ENCODE results near the gene TRERF1. TPM values are rescaled to one million over a fixed set of nuclear protein-coding genes. Genes with fewer than 3 reads are reported as not detected.

The TRERF1 gene
- total RNA-seq, 4 donors from 2014 or later = 3.3 to 16.3 (median 7.2) TPM

- peak overlapping the region in 1 of 2 donors; percentile 43 for H3K27ac ChIP-seq
These were observed 136.3 kb downstream of the TRERF1 start for GRCh38 chr6:42315259-42315990.

DNA sequence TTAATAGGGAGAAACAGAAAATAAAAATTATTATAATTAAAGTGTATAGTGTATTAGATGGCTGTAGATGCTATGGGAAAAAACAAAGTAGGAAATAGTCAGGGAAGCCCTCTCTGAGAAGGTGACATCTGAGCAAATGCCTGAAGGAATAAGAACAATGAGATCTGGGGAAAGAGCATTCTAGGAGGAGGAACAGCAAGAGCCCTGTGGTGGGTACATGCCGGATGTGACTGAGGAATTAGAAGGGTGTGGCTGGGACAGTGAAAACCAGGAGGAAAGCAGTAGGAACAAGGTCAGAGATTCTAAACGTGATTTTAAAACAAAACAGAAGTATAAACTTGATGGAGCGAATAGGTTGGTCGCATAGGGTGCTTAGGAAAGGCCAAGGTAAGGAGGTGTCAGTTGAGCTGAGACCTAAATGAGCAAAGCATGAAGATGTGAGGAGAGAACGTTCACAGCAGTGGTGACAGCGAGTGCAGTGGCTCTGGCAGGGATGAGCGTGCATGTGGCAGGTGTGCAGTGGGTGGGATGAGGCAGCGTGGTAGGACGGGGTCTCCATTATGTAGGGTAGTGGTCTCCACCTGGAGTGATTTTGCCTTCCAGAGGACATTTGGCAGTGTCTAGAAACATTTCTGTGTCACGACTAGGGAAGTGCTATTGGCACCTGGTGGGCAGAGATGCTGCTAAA is 137.0 kb downstream of the TRERF1 start:
- Histone ChIP-seq H3K27me3 (no peaks in the 10 kb centered on the region), H3K36me3 (no peaks in the 10 kb centered on the region), H3K9me3 (no peaks in the 10 kb centered on the region), H3K4me3 (no peak overlapping the region), H3K27ac (no peak overlapping the region), H3K4me1 (peaks cover 4 to 6% of the 10 kb centered on the region in 2 donors)
- intact Hi-C loops (cut with DNase I; ENCODE audit: low total_unique reads) = no loop called here
- TF ChIP-seq, protein P1, sequence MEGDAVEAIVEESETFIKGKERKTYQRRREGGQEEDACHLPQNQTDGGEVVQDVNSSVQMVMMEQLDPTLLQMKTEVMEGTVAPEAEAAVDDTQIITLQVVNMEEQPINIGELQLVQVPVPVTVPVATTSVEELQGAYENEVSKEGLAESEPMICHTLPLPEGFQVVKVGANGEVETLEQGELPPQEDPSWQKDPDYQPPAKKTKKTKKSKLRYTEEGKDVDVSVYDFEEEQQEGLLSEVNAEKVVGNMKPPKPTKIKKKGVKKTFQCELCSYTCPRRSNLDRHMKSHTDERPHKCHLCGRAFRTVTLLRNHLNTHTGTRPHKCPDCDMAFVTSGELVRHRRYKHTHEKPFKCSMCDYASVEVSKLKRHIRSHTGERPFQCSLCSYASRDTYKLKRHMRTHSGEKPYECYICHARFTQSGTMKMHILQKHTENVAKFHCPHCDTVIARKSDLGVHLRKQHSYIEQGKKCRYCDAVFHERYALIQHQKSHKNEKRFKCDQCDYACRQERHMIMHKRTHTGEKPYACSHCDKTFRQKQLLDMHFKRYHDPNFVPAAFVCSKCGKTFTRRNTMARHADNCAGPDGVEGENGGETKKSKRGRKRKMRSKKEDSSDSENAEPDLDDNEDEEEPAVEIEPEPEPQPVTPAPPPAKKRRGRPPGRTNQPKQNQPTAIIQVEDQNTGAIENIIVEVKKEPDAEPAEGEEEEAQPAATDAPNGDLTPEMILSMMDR (IDR thresholded peaks at IDR 0.05) = no peak
- no peak for TF ChIP-seq POLR2A (IDR thresholded peaks at IDR 0.05)
- no peak for DNase-seq

More at GRCh38 chr6:42315259-42315990, 136.3 kb downstream of the TRERF1 start:
- intact Hi-C loops (cut with DNase I; ENCODE audit: low total_unique reads) = no loop called here
- H3K4me3 ChIP-seq = no peak overlapping the region
- H3K9me3 ChIP-seq = no peaks in the 10 kb centered on the region
- no peak for DNase-seq
- H3K27me3 ChIP-seq = no peaks in the 10 kb centered on the region
- TF ChIP-seq, protein P1 (IDR thresholded peaks at IDR 0.05) = no peak
- peaks cover 4 to 6% of the 10 kb centered on the region in 2 donors for H3K4me1 ChIP-seq
- H3K36me3 ChIP-seq = no peaks in the 10 kb centered on the region

DNA sequence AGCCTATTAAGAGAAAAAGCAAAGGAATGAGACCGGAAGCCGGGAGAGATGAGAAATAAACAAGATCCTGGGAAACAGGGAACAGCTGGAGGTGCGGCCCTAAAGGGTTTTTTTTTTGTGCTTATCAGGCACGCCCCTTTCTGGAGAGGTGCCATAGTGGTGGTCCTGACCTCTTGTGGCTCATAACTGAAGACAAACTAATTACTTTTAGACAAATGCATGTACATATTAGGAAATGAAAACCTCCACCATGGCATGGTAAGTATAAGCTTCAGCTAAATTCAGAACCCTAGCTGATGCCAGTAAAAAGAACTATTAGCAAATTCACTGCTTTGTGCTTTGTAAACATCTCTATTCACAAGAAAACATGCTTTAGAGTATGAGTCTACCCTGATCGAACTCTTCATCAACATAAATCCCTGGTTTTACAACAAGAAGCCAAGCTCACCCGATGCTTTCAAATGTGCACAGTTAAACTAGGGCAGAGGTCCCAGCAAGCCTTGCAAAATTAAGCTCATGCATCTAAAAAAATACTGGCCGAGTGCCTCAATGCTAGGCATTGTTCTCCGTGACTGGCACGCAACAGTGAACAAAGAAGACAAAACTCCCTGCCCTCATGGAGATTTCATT is 137.7 kb downstream of the TRERF1 start:
- intact Hi-C loops (cut with DNase I; ENCODE audit: low total_unique reads) = no loop called here
- peak overlapping the region; percentile 56 to 68 for H3K27ac ChIP-seq

DNA sequence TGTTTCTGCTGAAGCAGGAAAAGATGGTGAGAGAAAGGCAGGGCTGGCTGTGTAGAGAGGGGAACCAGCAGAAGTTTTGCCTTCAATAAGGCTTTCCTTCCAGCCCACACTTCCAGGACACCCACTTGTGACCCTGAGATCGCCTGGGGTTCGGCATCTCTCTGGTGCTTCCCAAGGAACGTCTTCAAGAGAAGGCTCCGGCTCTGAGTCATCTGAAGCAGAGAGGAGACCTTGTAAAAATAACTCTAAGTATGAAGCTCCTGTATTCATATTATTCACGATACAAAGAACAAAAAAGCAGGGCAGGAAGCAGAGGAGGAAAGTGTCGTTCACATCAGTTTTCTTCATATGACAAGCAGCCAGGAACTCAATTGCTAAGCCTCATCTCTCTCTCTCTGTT is 138.7 kb downstream of the TRERF1 start:
- Histone ChIP-seq H3K9me3 (no peaks in the 10 kb centered on the region), H3K36me3 (no peaks in the 10 kb centered on the region), H3K27me3 (no peaks in the 10 kb centered on the region), H3K4me3 (no peak overlapping the region), H3K27ac (peak overlapping the region; percentile 56 to 68), H3K4me1 (peaks cover 4 to 6% of the 10 kb centered on the region in 2 donors)
- TF ChIP-seq, protein P1 (IDR thresholded peaks at IDR 0.05) = no peak
- TF ChIP-seq POLR2A (IDR thresholded peaks at IDR 0.05) = no peak
- DNase-seq = no peak
- intact Hi-C loops (cut with DNase I; ENCODE audit: low total_unique reads) = no loop called here

More for the DNA sequence above, 137.7 kb downstream of the TRERF1 start:
- no peaks in the 10 kb centered on the region for H3K36me3 ChIP-seq
- H3K27me3 ChIP-seq = no peaks in the 10 kb centered on the region
- peaks cover 4 to 6% of the 10 kb centered on the region in 2 donors for H3K4me1 ChIP-seq
- TF ChIP-seq, protein P1 (IDR thresholded peaks at IDR 0.05) = no peak
- no peaks in the 10 kb centered on the region for H3K9me3 ChIP-seq
- DNase-seq = no peak
- no peak overlapping the region for H3K4me3 ChIP-seq

DNA sequence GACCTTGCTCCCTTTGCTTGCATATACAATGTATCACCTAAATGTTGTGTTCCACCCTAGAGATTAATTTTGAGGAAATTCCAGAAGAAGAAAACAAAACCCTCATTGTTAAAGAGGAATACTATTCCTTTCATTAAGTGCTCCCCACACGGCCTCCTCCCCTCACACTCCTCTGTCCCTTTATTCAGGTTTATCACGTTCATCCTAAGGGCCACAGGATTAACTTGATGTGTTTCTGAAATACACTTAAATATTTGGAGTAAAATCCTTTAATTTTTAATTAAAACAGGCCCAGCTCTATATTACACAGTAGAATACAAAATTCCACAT is 144.6 kb downstream of the TRERF1 start:
- intact Hi-C loops (cut with DNase I; ENCODE audit: low total_unique reads) = no loop called here
- TF ChIP-seq, protein P1 (IDR thresholded peaks at IDR 0.05) = no peak
- no peak for TF ChIP-seq POLR2A (IDR thresholded peaks at IDR 0.05)
- no peak overlapping the region for H3K4me3 ChIP-seq
- H3K9me3 ChIP-seq = no peaks in the 10 kb centered on the region
- no peaks in the 10 kb centered on the region for H3K27me3 ChIP-seq
- no peaks in the 10 kb centered on the region for H3K4me1 ChIP-seq
- H3K36me3 ChIP-seq = no peaks in the 10 kb centered on the region
- H3K27ac ChIP-seq = no peak overlapping the region
- DNase-seq = no peak
